Common myeloid progenitor, CD34-positive (primary cell): ENCODE measurements around the gene PITPNM3.

Experiments used
- CTCF ChIA-PET: fragments of 350-600 bp; sonication (Branson Sonifier 250); formaldehyde crosslinking; loops from one replicate; lab custom pipeline; 2021; ENCODE audit warnings: antibody characterized with exemption; lab: Charles Lee
- POLR2A ChIA-PET: fragments of 350-600 bp; sonication (Branson Sonifier 250); formaldehyde crosslinking; loops from one replicate; lab custom pipeline; 2021; ENCODE audit warnings: antibody characterized with exemption; lab: Charles Lee
- DNase-seq, 3 donors: peaks; one replicate each; pipeline versions ENCODE4 v3.0.0 to v3.0.0-alpha.2; 2013
- H3K27ac ChIP-seq, 2 experiments: 1 replicate in 1 of 2; 2 replicates in 1 of 2; pipeline ENCODE4 v1.7.0; 2013; ENCODE audit warnings: inconsistent platforms in 2 of 2, low read length in 2 of 2, mild to moderate bottlenecking in 2 of 2, low read depth in 1 of 2, moderate library complexity in 1 of 2; ENCODE audit not compliant: severe bottlenecking in 2 of 2, insufficient read depth in 1 of 2, poor library complexity in 1 of 2
- H3K27me3 ChIP-seq, 5 experiments: replicated peaks in 2 of 5; 1 replicate in 3 of 5; 2 replicates in 2 of 5; pipeline versions ENCODE4 v1.6.1 to v1.7.0; 2013; ENCODE audit warnings: low read length in 4 of 5, mild to moderate bottlenecking in 2 of 5, moderate library complexity in 2 of 5, inconsistent platforms in 1 of 5; ENCODE audit not compliant: insufficient read depth in 5 of 5, control insufficient read depth in 4 of 5
- H3K36me3 ChIP-seq, 4 experiments: 1 replicate in 2 of 4; 2 replicates in 2 of 4; pipeline versions ENCODE4 v1.6.1 to v1.7.0; 2013; ENCODE audit warnings: low read length in 3 of 4, control low read depth in 1 of 4, mild to moderate bottlenecking in 1 of 4; ENCODE audit not compliant: control insufficient read depth in 4 of 4, insufficient read depth in 4 of 4
- H3K4me1 ChIP-seq, 4 experiments: 1 replicate in 3 of 4; 2 replicates in 1 of 4; pipeline versions ENCODE4 v1.6.1 to v1.7.1; 2013; ENCODE audit warnings: low read length in 3 of 4, mild to moderate bottlenecking in 3 of 4, control low read depth in 1 of 4, inconsistent platforms in 1 of 4, moderate library complexity in 1 of 4; ENCODE audit not compliant: control insufficient read depth in 4 of 4, insufficient read depth in 4 of 4; ENCODE audit errors: control extremely low read depth in 1 of 4
- H3K4me3 ChIP-seq, 7 experiments: 1 replicate in 4 of 7; 2 replicates in 3 of 7; pipeline versions ENCODE4 v1.5.1 to v1.7.0; 2013; ENCODE audit warnings: mild to moderate bottlenecking in 7 of 7, low read length in 6 of 7, moderate library complexity in 6 of 7, inconsistent platforms in 2 of 7, low read depth in 2 of 7, control low read depth in 1 of 7; ENCODE audit not compliant: insufficient read depth in 4 of 7, control insufficient read depth in 1 of 7; ENCODE audit errors: extremely low read depth in 1 of 7
- H3K9me3 ChIP-seq, 5 experiments: 1 replicate in 4 of 5; 2 replicates in 1 of 5; pipeline versions ENCODE4 v1.6.1 to v1.7.1; 2013; ENCODE audit warnings: low read length in 4 of 5, mild to moderate bottlenecking in 2 of 5, inconsistent platforms in 1 of 5, low read depth in 1 of 5, moderate library complexity in 1 of 5; ENCODE audit not compliant: control insufficient read depth in 4 of 5, insufficient read depth in 2 of 5; ENCODE audit errors: control extremely low read depth in 1 of 5
- WGBS: methylation state at CpG from one replicate; pipeline ENCODE4 v1.1.5; 2013; ENCODE audit not compliant: insufficient coverage; 5-methylcytosine and 5-hydroxymethylcytosine counted together

The PITPNM3 gene

DNA sequence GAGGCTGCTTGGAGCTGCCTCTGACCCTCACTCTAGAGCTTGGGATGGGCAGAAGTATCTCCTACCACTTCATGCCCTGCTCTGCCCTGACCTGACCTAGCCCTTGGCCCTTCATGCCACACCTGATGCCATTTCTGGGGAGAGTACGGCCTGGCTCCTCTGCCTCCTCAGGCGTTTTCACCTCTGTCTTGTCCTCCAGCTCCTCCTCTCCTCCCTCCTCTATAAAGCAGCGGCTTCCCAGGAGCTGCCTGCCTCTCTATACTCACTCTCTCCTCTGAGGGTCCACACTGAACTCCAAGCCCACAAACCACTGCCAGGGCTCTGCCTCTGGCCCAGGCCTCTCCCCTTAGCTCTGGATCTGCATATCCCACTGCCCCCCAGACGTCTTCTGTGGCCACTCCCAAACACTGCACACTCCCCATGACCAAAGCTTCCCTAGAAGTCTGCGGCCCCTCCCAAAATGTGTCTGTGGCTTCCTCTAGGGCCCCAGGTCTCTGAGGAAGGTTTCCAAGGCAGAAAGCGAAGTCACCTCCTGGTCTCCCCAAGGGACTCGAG, 52.6 kb downstream of the PITPNM3 start:
- no peak overlapping the region for H3K27ac ChIP-seq
- no peaks in the 10 kb centered on the region for H3K4me1 ChIP-seq
- H3K4me3 ChIP-seq: no peak overlapping the region
- WGBS: 92% methylated on average over 7 of the region's 7 CpGs
- no peaks in the 10 kb centered on the region for H3K27me3 ChIP-seq
- ChIA-PET POLR2A (no interaction called here), CTCF (interaction anchor here (0.7 kb wide), 1 partner anchor 8 kb away, joined by 3 read pairs; no protein-coding TSS in a partner anchor)
- DNase-seq: no peak
- H3K9me3 ChIP-seq: no peaks in the 10 kb centered on the region
- peaks cover 0 to 2% (median 0%) of the 10 kb centered on the region in 4 experiments for H3K36me3 ChIP-seq

DNA sequence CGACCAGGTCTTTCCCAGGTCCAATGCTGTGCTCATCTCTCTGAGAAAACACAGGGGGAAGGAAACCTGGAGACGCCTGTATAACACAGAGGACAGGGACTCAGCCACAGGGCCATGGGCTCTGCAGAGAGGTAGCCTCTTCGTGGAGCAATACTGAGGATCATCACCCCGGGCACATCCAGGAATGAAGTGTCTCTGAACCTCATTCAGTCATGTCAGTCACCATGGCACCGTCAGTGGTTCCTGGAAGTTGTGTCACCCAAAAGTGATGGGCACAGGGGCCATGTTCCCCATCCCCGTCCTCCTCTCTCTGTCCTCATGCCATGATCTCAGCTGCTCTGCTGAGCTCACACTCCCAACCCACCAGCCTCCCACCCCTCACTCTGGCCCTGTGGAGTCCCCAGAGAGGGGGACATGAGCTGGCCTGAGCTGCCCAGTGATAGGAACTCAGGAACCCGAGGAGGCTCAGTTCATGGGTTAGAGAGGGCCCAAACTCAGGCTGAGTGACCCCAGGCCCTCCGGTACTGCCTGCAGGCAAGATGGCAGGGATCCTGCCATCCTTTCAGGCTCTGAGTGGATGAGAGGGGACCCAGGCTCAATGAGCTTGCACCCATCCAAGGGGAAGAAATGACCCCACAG, 53.4 kb downstream of the PITPNM3 start:
- H3K27ac ChIP-seq: no peak overlapping the region
- no peaks in the 10 kb centered on the region for H3K9me3 ChIP-seq
- no peak overlapping the region for H3K4me3 ChIP-seq
- CTCF ChIA-PET: no interaction called here
- H3K36me3 ChIP-seq: peaks cover 0 to 2% (median 0%) of the 10 kb centered on the region in 4 experiments
- POLR2A ChIA-PET: no interaction called here
- DNase-seq: no peak
- no peaks in the 10 kb centered on the region for H3K27me3 ChIP-seq
- H3K4me1 ChIP-seq: no peaks in the 10 kb centered on the region
- WGBS: over 99% methylated on average over 7 of the region's 8 CpGs

DNA sequence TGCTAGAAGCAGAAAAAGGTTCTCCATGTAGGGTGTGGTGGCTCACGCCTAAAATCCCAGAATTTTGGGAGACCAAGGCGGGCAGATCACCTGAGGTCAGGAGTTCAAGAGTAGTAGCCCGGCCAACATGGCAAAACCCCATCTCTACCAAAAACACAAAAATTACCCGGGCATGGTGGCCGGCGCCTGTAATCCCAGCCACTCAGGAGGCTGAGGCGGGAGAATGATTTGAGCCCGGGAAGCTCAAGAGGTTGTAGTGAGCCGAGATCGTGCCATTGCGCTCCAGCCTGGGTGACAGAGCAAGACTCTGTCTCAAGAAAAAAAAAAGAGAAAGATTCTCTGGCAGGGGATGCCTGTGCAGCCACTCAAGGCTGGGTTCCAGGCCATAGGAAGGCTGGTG, 54.2 kb downstream of the PITPNM3 start:
- Histone ChIP-seq H3K27ac (no peak overlapping the region), H3K4me1 (peaks cover 0 to 8% (median 7%) of the 10 kb centered on the region in 4 experiments), H3K27me3 (peaks cover 0 to 6% (median 0%) of the 10 kb centered on the region in 5 experiments), H3K4me3 (no peak overlapping the region), H3K9me3 (no peaks in the 10 kb centered on the region), H3K36me3 (peaks cover 0 to 2% (median 0%) of the 10 kb centered on the region in 4 experiments)
- WGBS: 99% methylated on average over 8 of the region's 11 CpGs
- DNase-seq: no peak
- CTCF ChIA-PET: no interaction called here
- POLR2A ChIA-PET: no interaction called here

DNA sequence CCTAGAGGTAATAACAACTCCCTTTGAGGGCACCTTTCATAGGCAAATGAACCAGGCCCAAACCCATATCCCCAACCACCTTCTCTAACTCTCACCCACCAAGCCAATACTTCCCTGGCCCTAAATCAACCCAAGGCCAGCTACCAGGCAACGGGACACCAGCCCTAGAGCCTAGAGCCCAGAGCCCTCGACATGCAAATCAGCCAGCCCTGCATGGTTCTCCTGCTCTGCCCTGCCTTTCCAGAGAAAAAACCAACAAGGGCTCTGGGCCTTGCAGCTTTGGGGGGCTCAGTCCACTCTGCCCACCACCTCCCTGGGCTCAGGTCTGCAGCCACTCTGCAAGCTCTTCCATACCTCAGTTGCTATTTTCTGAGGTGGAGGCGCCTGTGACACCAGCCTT, 55.0 kb downstream of the PITPNM3 start:
- H3K4me3 ChIP-seq: no peak overlapping the region
- peaks cover 3 to 16% (median 15%) of the 10 kb centered on the region in 4 experiments for H3K4me1 ChIP-seq
- no peaks in the 10 kb centered on the region for H3K9me3 ChIP-seq
- peaks cover 0 to 2% (median 0%) of the 10 kb centered on the region in 4 experiments for H3K36me3 ChIP-seq
- CTCF ChIA-PET: no interaction called here
- no peak for DNase-seq
- 92% methylated on average over 3 of the region's 3 CpGs for WGBS
- POLR2A ChIA-PET: no interaction called here
- H3K27me3 ChIP-seq: peaks cover 0 to 6% (median 4%) of the 10 kb centered on the region in 5 experiments
- H3K27ac ChIP-seq: no peak overlapping the region

DNA sequence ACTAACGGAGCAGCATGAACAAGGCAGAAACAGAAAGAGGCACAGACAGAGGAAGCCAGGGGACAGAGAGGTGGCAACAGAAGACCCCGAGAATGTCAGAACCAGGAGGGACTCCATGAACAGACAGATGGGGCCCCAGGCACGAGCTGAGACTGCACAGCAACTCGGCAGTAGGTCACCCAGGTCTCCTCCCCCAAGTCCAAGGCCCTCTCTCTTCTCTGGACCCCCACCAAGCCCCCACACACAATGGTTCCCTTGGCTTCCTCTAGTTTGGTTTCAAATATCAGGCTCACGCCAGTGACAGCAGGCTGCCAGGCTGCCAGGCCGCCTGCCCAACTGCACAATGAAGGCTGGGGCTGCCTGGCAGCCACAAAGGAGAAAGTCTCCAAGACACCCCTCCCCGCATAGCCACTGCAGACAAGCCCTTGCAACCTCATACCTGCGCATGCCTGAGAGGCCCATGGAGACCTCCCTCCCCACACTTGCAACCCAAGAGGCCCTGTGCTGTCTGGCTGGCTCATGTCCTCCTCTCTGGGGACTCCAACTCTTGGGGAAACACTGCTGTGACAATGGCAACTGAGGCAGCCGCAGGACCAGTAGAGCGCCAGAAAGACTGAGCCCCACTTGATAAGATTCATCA, 57.3 kb downstream of the PITPNM3 start:
- Histone ChIP-seq H3K27me3 (peaks cover 0 to 14% (median 6%) of the 10 kb centered on the region in 5 experiments), H3K4me1 (peaks cover 3 to 23% (median 22%) of the 10 kb centered on the region in 4 experiments), H3K36me3 (peaks cover 0 to 2% (median 0%) of the 10 kb centered on the region in 4 experiments), H3K9me3 (no peaks in the 10 kb centered on the region), H3K27ac (no peak overlapping the region), H3K4me3 (no peak overlapping the region)
- no peak for DNase-seq
- POLR2A ChIA-PET: no interaction called here
- CTCF ChIA-PET: no interaction called here
- 97% methylated on average over 9 of the region's 10 CpGs for WGBS

DNA sequence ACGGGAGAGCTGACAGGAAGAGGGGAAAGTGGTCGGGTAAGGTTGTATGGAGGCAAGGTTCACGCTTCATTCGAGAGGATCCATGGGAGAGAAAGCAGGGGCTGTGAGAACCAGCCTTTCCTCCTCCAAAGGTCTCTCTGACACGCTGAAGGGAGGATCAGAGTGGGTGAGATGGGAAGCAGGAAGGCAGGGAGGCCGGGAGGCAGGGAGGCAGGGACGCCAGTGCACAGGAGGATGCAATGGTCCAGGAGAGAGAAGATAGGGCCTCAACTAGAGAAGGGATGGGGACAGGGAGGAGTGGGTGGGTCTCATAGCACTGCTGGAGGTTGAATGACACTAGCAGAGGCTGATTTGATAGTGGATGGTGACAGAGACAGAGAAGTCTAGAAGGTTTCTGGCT, 58.0 kb downstream of the PITPNM3 start:
- CTCF ChIA-PET: no interaction called here
- DNase-seq: no peak
- no peak overlapping the region for H3K4me3 ChIP-seq
- peaks cover 3 to 23% (median 22%) of the 10 kb centered on the region in 4 experiments for H3K4me1 ChIP-seq
- WGBS: 85% methylated on average over 7 of the region's 7 CpGs
- peaks cover 0 to 14% (median 6%) of the 10 kb centered on the region in 5 experiments for H3K27me3 ChIP-seq
- POLR2A ChIA-PET: no interaction called here
- H3K9me3 ChIP-seq: no peaks in the 10 kb centered on the region
- H3K36me3 ChIP-seq: peaks cover 0 to 2% (median 0%) of the 10 kb centered on the region in 4 experiments
- no peak overlapping the region for H3K27ac ChIP-seq
